ENCODE data around the gene EPB41L2.

- TF ChIP-seq CTCF (IDR thresholded peaks at IDR 0.05) (no peak), SMAD4 (CRISPR knock-in tag; IDR thresholded peaks at IDR 0.05) (no peak)
These were observed 119.3 kb downstream of the EPB41L2 start for GRCh38 chr6:130943738-130944137.
